ENCODE measurements around the gene NTM.

The NTM gene

GRCh38 chr11:132008226-132008625 lies 637.8 kb downstream of the NTM start:
- no peak for DNase-seq (ENCODE audit: low spot score)

- no peak for DNase-seq (ENCODE audit: low spot score)
Measured at GRCh38 chr11:132008872-132009271, 638.5 kb downstream of the NTM start.

GRCh38 chr11:132020001-132020400 lies 649.6 kb downstream of the NTM start:
- no peak for DNase-seq (ENCODE audit: low spot score)

GRCh38 chr11:132022285-132022684 lies 651.9 kb downstream of the NTM start:
- DNase-seq (ENCODE audit: low spot score) = no peak

- no peak for DNase-seq (ENCODE audit: low spot score)
Measured at GRCh38 chr11:132022733-132023478, 652.5 kb downstream of the NTM start.

- peak; percentile 48 for DNase-seq (ENCODE audit: low spot score)
Measured at GRCh38 chr11:132024587-132025295, 654.3 kb downstream of the NTM start.

- no peak for DNase-seq (ENCODE audit: low spot score)
Measured at GRCh38 chr11:132026746-132027145, 656.3 kb downstream of the NTM start.

GRCh38 chr11:132028380-132029240 lies 658.2 kb downstream of the NTM start:
- DNase-seq (ENCODE audit: low spot score) = peak; percentile 14

- DNase-seq (ENCODE audit: low spot score) = no peak
Measured at GRCh38 chr11:132030896-132031295, 660.5 kb downstream of the NTM start.

- no peak for DNase-seq (ENCODE audit: low spot score)
Measured at GRCh38 chr11:132032555-132032954, 662.1 kb downstream of the NTM start.

GRCh38 chr11:132033051-132033450 lies 662.6 kb downstream of the NTM start:
- no peak for DNase-seq (ENCODE audit: low spot score)

GRCh38 chr11:132035228-132035627 lies 664.8 kb downstream of the NTM start:
- no peak for DNase-seq (ENCODE audit: low spot score)

- no peak for DNase-seq (ENCODE audit: low spot score)
Measured at GRCh38 chr11:132035766-132036165, 665.4 kb downstream of the NTM start.

- DNase-seq (ENCODE audit: low spot score) = no peak
Measured at GRCh38 chr11:132036220-132036619, 665.8 kb downstream of the NTM start.

GRCh38 chr11:132036746-132037466 lies 666.5 kb downstream of the NTM start:
- DNase-seq (ENCODE audit: low spot score) = no peak

GRCh38 chr11:132037467-132037862 lies 667.0 kb downstream of the NTM start:
- DNase-seq (ENCODE audit: low spot score) = no peak

GRCh38 chr11:132037956-132038355 lies 667.5 kb downstream of the NTM start:
- DNase-seq (ENCODE audit: low spot score) = no peak

- no peak for DNase-seq (ENCODE audit: low spot score)
Measured at GRCh38 chr11:132039521-132039920, 669.1 kb downstream of the NTM start.

GRCh38 chr11:132042296-132042695 lies 671.9 kb downstream of the NTM start:
- DNase-seq (ENCODE audit: low spot score) = no peak

- no peak for DNase-seq (ENCODE audit: low spot score)
Measured at GRCh38 chr11:132043714-132044113, 673.3 kb downstream of the NTM start.

GRCh38 chr11:132045107-132045506 lies 674.7 kb downstream of the NTM start:
- no peak for DNase-seq (ENCODE audit: low spot score)

- no peak for DNase-seq (ENCODE audit: low spot score)
Measured at GRCh38 chr11:132046288-132046865, 676.0 kb downstream of the NTM start.
